ENCODE measurements around the gene C4orf50.
"Not testable (repeated sequence)": the region's sequence is repeated elsewhere in the genome, so short reads cannot be mapped to it uniquely, and the experiment has no call there.

C4orf50 gene

GRCh38 chr4:5964030-5964429 lies 54.2 kb downstream of the C4orf50 start:
- DNase-seq = no peak

GRCh38 chr4:5963611-5964010 lies 54.6 kb downstream of the C4orf50 start:
- no peak for DNase-seq

DNA sequence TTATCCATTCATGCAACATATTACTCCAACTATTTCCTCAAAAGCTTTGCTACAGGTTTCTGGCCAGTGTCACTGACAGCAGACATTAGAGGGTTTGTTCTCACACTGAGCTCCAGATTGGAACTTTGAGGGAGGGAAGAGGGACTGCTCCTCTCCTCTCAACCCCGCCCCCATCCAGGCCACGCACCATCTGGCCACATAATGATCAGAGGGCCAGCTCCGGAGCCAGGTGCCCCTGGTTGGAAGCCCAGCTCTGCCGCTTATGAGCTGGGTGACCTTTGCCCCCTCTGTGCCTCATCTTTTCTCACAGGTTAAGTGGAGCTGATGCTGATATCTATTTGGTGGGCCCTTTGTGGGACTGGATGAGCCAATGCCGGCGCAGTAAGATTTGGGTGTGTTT lies 55.8 kb downstream of the C4orf50 start:
- no peak for DNase-seq

DNA sequence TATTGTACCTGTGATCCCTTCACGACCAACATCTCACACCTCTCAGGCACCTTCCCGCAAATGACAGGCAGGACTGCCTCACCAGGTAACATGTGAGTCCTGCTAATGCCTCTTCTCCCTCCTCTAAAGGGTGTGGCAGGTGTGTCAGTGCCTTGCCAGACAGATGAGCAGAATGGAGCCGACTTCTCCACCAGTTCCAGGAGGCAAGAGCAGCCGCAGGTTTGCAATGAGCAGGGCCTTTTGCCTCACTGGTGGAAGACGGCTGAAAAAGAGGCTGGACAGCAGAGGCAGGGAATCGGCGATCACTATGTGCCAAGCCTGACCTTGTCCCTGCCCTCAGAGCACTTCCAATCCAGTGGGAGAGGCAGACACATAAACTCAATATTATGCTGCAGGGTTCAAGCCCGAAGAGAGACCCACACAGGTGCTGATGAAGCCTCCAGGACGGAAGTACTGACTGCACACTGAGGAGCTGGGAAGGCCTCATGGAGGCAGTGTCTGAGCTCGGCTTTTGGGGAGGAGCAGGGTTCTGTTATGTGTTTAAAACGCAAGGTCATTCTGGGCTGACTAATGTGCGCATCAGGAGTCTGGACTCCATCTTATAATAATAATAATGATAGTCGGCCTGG lies 57.9 kb downstream of the C4orf50 start:
- DNase-seq = no peak

DNA sequence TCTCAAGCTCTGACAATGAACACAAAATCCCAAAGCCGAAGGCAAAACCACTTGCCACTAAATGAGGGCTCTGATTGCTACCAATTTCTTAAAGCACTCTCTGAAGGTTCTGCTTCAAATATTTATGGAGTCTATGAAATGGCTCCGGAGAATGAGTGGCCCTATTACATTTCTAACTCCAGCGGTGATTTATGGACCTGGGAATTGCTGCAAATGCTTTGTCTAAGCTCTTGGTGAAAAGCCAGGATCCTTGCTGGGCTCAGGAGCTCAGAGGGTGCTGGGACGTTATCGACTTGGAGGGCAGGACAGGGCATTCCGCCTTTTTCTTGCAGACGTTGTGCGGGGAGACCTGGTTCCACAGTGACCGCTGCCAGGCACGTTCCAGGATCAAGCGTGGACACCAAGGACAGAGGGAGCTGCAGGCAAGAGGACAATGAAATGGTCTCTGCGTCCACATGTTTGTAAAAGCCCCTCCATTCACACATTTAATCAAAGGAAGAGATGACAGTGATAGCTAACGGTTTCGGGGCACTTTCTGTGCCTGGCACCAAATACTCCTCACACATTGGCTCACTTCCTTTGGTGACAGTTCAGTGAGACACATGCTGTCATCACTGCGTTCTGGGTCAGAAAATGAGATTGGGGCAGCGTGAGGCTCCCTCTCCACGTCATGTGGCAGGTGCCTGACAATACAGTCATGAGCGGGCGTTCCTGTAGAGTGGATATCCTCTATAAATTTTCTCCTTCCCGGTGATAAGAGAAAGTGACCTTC lies 58.8 kb downstream of the C4orf50 start:
- DNase-seq = no peak

DNA sequence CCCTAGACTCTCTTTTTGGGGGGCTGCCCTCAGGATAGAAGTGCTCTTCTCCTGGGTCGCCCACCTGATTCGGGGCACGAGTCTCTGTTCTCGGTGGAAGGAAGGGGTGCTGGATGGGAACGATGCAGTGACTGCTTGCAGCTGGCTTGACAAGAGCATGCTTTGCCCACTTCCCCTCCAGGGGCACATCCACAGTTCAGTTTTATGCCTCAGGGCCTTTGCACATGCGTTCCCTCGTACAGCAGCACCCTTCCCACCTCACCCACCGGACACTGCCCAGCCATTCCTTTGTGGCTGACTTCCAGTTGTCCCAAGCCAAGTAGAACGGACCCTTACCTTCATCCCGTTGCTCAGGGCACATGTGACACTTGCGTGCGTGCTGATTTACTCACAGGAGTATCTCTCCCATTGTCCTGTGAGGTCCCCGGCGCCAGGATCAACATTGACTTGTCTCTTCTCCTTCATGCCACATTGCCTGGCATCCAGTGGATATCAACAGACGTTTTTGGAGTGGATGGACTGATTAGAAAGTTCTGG lies 60.0 kb downstream of the C4orf50 start:
- no peak for DNase-seq

- no peak for DNase-seq
These were observed 61.2 kb downstream of the C4orf50 start for GRCh38 chr4:5957076-5957475.

- peak; percentile 86 for DNase-seq
These were observed 61.8 kb downstream of the C4orf50 start for GRCh38 chr4:5956285-5957021.

DNA sequence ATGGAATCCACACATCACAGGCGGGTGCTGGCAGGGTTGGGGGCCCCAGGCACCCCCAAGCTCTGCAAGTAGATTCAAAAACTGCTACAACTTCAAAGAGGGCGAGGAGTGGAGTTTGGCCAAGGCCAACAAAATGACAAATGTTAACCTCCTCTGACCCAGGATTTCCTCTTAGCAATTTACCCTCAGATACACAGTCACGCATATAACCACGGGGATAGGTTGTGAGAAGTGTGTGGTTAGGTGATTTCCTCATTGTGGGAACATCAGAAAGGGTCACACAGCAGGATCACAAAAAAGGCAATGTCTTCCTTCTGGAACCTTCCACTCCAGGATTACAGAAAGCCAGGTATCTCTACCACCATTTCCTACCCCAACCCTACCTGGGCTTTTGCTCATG lies 62.4 kb downstream of the C4orf50 start:
- DNase-seq = no peak

DNA sequence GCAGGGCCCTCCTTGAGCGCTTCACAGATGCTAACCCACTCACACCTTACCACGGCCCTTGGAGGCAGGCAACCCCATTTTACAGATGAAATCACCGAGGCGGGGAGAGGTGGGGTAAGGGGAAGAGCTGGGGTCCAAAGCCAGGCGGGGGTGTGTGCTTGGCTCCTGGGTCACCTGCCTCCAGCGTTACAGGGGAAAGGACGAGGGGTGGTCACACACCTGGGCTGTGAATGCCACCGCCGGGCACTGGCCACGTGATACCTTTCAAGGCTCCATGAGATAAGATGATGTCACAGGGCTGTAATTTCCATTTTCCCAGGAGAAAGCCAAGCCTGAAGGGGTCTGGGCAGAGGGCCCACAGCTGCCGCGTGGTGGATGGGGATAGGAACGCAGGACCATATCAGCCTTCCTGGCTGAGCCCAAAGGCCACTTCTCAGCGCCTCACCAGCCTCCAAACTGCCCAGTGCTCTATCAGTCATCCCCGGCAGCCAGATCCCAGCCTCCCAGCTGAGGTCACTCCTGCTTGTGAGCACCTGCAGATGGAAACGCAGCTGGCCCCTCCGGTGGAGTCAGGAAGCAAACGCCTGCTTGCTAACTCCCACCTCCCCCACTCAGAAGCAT lies 62.9 kb downstream of the C4orf50 start:
- peak; percentile 24 for DNase-seq

- DNase-seq = no peak
These were observed 64.0 kb downstream of the C4orf50 start for GRCh38 chr4:5954056-5954760.

GRCh38 chr4:5952975-5953951 lies 65.0 kb downstream of the C4orf50 start:
- DNase-seq = no peak

- no peak for DNase-seq
These were observed 65.8 kb downstream of the C4orf50 start for GRCh38 chr4:5952286-5952974.

- not testable (repeated sequence) for DNase-seq
These were observed 71.6 kb downstream of the C4orf50 start for GRCh38 chr4:5946653-5947052.

- DNase-seq = no peak
These were observed 72.3 kb downstream of the C4orf50 start for GRCh38 chr4:5945936-5946335.

- DNase-seq = no peak
These were observed 73.1 kb downstream of the C4orf50 start for GRCh38 chr4:5945171-5945570.

DNA sequence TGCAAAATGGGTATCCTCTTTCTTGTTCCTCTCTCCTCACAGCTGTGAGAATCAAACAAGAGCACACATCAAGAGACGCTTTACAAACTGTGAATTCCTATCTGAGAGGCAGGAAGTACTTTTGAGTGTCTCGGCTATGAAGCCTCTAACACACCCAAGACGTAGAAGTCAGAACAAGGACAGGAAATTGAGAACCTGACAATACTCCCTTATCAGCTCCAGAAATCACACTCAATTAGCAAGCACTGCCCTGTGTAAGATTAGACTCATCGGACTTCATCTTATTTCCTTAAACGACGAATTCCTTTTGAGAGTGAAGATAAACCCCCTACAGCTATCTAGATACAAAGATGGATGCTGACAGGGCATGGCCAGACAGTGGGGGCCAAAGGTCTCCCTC lies 74.7 kb downstream of the C4orf50 start:
- DNase-seq = no peak

DNA sequence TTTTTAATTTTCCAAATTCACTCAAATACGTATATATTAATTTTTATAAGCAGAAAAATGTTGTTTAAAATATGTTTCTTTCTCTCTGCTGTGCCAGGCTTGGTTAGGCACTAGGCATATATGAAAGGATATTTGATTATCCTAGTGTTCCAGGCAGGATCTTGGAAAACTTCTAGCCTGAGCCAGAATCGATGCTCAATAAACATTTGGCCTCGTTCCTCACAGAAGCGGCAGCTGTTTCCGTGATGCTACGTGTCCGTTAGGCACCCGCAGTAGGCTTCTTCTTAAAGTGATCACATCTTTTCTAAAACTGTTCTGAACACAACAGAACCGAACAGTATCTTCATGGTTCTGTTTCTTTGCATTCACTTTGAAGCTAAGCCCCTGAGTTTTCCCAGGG lies 75.3 kb downstream of the C4orf50 start:
- no peak for DNase-seq

DNA sequence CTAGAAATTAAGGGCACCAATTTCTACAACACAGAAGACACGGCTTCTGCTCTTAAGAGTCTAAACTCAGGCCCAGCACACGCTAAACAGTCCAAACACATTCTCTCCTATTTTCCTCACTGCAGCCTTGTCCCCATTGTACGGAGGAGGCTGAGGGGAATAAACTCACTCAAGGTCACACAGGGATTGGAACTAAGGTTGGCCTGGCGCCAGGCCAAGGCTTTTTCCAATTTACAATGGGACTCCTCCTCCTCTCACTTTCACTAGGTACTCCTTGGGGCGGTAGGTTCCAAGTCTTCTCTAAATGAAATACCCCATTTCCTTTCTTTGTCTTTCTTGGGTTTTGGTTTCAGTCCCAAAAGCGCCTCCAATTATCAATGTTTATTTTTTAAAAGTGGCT lies 76.6 kb downstream of the C4orf50 start:
- DNase-seq = no peak

- no peak for DNase-seq
These were observed 77.6 kb downstream of the C4orf50 start for GRCh38 chr4:5940470-5941203.

Measured in NCI-H1436 (cell line).